GM13977 (cell line): ENCODE results near the gene CDH8.

ENCODE experiments used
- DNase-seq: peaks from one replicate; pipeline ENCODE4 v3.0.0; 2012; ENCODE audit warnings: low spot score
- CTCF ChIP-seq: IDR thresholded peaks from 2 replicates; pipeline ENCODE4 v1.5.1; 2012; ENCODE audit warnings: mild to moderate bottlenecking, control low read depth; ENCODE audit not compliant: insufficient read depth; ENCODE audit errors: extremely low read depth, missing control alignments
- in situ Hi-C: fragments of 300-500 bp; cut with MboI; formaldehyde crosslinking; loops from one replicate; pipeline ENCODE4 v1.12.0; 2022; ENCODE audit warnings: low sequenced_read_pairs, low pct_unique_long_range_greater_than_20kb, mixed read lengths, inconsistent platforms; ENCODE audit not compliant: unreplicated experiment

CDH8 gene

GRCh38 chr16:61871837-61872777 lies 164.1 kb downstream of the CDH8 start:
- DNase-seq, result no peak
- in situ Hi-C loops, result no loop called here
- no peak for TF ChIP-seq CTCF

GRCh38 chr16:61862221-61863155 lies 173.8 kb downstream of the CDH8 start:
- no peak for DNase-seq
- TF ChIP-seq CTCF, result no peak
- in situ Hi-C loops, result no loop called here

GRCh38 chr16:61858988-61859387 lies 177.2 kb downstream of the CDH8 start:
- TF ChIP-seq CTCF, result no peak
- in situ Hi-C loops, result no loop called here
- DNase-seq, result no peak

GRCh38 chr16:61842666-61843065 lies 193.6 kb downstream of the CDH8 start:
- TF ChIP-seq CTCF, result no peak
- DNase-seq, result no peak
- in situ Hi-C loops, result no loop called here

GRCh38 chr16:61836804-61837393 lies 199.3 kb downstream of the CDH8 start:
- in situ Hi-C loops, result no loop called here
- TF ChIP-seq CTCF, result no peak
- DNase-seq, result no peak

- in situ Hi-C loops, result no loop called here
- no peak for TF ChIP-seq CTCF
- no peak for DNase-seq
Observed at GRCh38 chr16:61834082-61834481, 202.2 kb downstream of the CDH8 start.
